Measurements from ENCODE around the gene ARHGAP35. TPM values are rescaled to one million over a fixed set of nuclear protein-coding genes. Genes with fewer than 3 reads are reported as not detected.
A peak's percentile ranks its signal among the peaks of the same experiment; 100 is the strongest.

ARHGAP35 gene
- total and polyA plus RNA-seq, 11 donors: 34.8 to 91.0 (median 76.5) TPM

DNA sequence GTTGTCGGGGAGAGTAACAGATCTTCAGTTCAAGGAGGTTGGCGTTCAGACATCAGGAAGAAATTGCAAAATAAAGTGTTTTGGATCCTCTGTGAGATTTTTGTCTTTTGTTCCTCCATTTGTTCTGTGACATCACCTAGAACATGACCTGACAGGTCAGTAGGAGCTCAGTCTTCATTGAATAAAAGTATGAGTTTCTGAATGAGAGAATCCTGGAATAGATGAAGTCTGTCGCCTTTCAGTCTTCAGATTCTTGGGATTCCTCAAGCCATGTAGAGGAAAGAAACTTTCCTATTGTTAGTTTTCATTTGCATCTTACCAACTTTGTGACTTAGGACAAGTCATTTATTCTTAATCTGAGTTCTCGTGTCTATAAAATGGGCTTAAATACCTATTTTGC lies 14.4 kb downstream of the ARHGAP35 start:
- Histone ChIP-seq H3K36me3 (peaks cover 0 to 3% (median 0%) of the 10 kb centered on the region in 9 donors), H3K4me3 (no peak overlapping the region), H3K4me1 (peaks cover 0 to 18% (median 9%) of the 10 kb centered on the region in 12 donors), H3K9me3 (no peaks in the 10 kb centered on the region), H3K27ac (no peak overlapping the region), H3K27me3 (no peaks in the 10 kb centered on the region)
- intact Hi-C loops (cut with DNase I): no loop called here
- no peak for ATAC-seq
- no peak for DNase-seq
- WGBS, 4 donors: 70 to 88% (median 82%) methylated on average over 4 of the region's 4 CpGs
- TF ChIP-seq, protein P1, sequence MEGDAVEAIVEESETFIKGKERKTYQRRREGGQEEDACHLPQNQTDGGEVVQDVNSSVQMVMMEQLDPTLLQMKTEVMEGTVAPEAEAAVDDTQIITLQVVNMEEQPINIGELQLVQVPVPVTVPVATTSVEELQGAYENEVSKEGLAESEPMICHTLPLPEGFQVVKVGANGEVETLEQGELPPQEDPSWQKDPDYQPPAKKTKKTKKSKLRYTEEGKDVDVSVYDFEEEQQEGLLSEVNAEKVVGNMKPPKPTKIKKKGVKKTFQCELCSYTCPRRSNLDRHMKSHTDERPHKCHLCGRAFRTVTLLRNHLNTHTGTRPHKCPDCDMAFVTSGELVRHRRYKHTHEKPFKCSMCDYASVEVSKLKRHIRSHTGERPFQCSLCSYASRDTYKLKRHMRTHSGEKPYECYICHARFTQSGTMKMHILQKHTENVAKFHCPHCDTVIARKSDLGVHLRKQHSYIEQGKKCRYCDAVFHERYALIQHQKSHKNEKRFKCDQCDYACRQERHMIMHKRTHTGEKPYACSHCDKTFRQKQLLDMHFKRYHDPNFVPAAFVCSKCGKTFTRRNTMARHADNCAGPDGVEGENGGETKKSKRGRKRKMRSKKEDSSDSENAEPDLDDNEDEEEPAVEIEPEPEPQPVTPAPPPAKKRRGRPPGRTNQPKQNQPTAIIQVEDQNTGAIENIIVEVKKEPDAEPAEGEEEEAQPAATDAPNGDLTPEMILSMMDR (IDR thresholded peaks at IDR 0.05): no peak
- no peak for TF ChIP-seq POLR2A (IDR thresholded peaks at IDR 0.05)

- DNase-seq (no peak), ATAC-seq (no peak)
- Histone ChIP-seq H3K27ac (no peak overlapping the region), H3K36me3 (peaks cover 0 to 3% (median 0%) of the 10 kb centered on the region in 9 donors), H3K9me3 (no peaks in the 10 kb centered on the region), H3K4me3 (no peak overlapping the region), H3K4me1 (peaks cover 0 to 18% (median 9%) of the 10 kb centered on the region in 12 donors), H3K27me3 (no peaks in the 10 kb centered on the region)
- intact Hi-C loops (cut with DNase I): no loop called here
- no peak for TF ChIP-seq POLR2A (IDR thresholded peaks at IDR 0.05)
- TF ChIP-seq, protein P1 (IDR thresholded peaks at IDR 0.05): no peak
- 90 to 94% (median 92%) methylated on average over 6 of the region's 6 CpGs for WGBS, 4 donors
Observed at GRCh38 chr19:46875657-46876056, 14.9 kb downstream of the ARHGAP35 start.

DNA sequence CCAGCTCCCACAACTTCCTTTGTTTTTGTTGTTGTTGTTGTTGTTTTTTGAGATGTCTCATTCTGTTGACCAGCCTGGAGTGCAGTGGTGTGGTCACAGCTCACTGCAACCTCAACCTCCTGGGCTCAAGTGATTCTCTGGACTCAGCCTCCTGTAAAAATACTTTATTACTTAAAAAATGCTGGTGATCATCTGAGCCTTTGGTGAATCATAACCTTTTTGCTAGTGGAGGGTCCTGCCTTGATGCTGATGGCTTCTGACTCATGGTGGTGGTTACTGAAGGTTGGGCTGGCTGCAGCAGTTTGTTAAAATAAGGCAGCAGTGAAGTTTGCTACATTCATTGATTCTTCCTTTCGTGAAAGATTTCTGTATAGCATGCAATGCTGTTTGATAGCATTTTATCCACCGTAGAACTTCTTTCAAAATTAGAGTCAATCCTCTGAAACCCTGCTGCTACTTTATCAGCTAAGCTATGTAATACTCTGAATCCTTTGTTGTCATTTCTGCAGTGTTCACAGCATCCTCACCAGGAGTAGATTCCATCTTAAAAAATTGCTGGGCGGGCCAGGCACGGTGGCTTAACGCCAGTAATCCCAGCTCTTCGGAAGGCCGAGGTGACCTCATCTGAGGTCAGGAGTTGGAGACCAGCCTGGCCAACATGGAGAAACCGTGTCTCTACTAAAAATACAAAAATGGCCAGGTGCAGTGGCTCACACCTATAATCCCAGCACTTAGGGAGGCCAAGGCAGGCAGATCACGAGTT lies 18.0 kb downstream of the ARHGAP35 start:
- Histone ChIP-seq H3K4me1 (peaks cover 0 to 25% (median 13%) of the 10 kb centered on the region in 12 donors), H3K27me3 (no peaks in the 10 kb centered on the region), H3K4me3 (no peak overlapping the region), H3K36me3 (peaks cover 0 to 3% (median 0%) of the 10 kb centered on the region in 9 donors), H3K27ac (no peak overlapping the region), H3K9me3 (no peaks in the 10 kb centered on the region)
- DNase-seq (no peak), ATAC-seq (peak in 3 of 4 donors; percentile 36 to 57 (median 38))
- TF ChIP-seq, protein P1 (IDR thresholded peaks at IDR 0.05): no peak
- no peak for TF ChIP-seq POLR2A (IDR thresholded peaks at IDR 0.05)
- intact Hi-C loops (cut with DNase I): no loop called here
- WGBS, 4 donors: 34 to 52% (median 49%) methylated on average over 9 of the region's 9 CpGs

DNA sequence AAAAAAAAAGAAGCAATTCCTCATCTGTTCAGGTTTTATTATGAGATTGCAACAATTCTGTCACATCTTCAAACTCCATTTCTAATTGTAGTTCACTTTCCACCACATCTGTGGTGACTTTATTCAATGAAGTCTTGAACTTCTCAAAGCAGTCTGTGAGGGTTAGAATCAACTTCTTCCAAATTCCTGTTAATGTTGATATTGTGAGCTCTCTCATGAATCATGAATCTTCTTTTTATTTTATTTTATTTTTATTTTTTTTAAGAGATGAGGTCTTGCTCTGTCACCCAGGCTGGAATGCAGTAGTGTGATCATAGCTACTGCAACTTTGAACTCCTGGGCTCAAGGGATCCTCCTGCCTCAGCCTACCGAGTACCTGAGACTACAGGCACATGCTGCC lies 19.6 kb downstream of the ARHGAP35 start:
- Histone ChIP-seq H3K27ac (no peak overlapping the region), H3K9me3 (no peaks in the 10 kb centered on the region), H3K4me3 (no peak overlapping the region), H3K36me3 (peaks cover 0 to 3% (median 0%) of the 10 kb centered on the region in 9 donors), H3K27me3 (no peaks in the 10 kb centered on the region), H3K4me1 (peaks cover 0 to 25% (median 12%) of the 10 kb centered on the region in 12 donors)
- DNase-seq (no peak), ATAC-seq (no peak)
- TF ChIP-seq, protein P1 (IDR thresholded peaks at IDR 0.05): no peak
- TF ChIP-seq POLR2A (IDR thresholded peaks at IDR 0.05): no peak
- intact Hi-C loops (cut with DNase I): no loop called here
- 96 to 100% (median 98%) methylated on average over 1 of the region's 1 CpG for WGBS, 4 donors
